ENCODE results near the gene HDAC8.

Gene HDAC8

GRCh38 chrX:72381439-72382201 is 191.0 kb downstream of the HDAC8 start:
- TF ChIP-seq, protein P1, sequence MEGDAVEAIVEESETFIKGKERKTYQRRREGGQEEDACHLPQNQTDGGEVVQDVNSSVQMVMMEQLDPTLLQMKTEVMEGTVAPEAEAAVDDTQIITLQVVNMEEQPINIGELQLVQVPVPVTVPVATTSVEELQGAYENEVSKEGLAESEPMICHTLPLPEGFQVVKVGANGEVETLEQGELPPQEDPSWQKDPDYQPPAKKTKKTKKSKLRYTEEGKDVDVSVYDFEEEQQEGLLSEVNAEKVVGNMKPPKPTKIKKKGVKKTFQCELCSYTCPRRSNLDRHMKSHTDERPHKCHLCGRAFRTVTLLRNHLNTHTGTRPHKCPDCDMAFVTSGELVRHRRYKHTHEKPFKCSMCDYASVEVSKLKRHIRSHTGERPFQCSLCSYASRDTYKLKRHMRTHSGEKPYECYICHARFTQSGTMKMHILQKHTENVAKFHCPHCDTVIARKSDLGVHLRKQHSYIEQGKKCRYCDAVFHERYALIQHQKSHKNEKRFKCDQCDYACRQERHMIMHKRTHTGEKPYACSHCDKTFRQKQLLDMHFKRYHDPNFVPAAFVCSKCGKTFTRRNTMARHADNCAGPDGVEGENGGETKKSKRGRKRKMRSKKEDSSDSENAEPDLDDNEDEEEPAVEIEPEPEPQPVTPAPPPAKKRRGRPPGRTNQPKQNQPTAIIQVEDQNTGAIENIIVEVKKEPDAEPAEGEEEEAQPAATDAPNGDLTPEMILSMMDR (IDR thresholded peaks at IDR 0.05; ENCODE audit: borderline replicate concordance, insufficient read depth, low read depth, low read length): no peak
- no peak overlapping the region for H3K4me3 ChIP-seq (ENCODE audit: low read depth, low read length)

GRCh38 chrX:72376124-72376523 is 196.5 kb downstream of the HDAC8 start:
- H3K4me3 ChIP-seq (ENCODE audit: low read depth, low read length): no peak overlapping the region
- TF ChIP-seq, protein P1 (IDR thresholded peaks at IDR 0.05; ENCODE audit: borderline replicate concordance, insufficient read depth, low read depth, low read length): no peak

- H3K4me3 ChIP-seq (ENCODE audit: low read depth, low read length): no peak overlapping the region
- TF ChIP-seq, protein P1 (IDR thresholded peaks at IDR 0.05; ENCODE audit: borderline replicate concordance, insufficient read depth, low read depth, low read length): no peak
These were observed 199.5 kb downstream of the HDAC8 start for GRCh38 chrX:72373136-72373535.

DNA sequence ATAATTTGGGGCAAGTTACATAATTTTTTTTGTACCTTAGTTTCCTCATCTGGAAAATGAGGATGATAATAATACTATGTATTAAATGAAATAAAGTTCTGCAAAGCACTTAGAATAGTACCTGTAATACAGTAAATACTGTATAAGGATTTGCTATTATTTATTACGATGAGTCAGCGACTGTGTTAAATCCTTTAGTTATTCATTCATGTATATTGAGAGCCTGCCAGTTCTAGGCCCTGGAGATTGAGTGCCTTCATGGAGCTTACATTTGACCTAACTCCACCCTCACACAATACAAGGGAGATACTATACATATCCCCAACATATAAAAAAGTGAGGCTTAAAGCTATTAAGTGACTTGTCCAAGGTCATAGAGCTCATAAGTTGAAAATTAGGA is 199.9 kb downstream of the HDAC8 start:
- TF ChIP-seq, protein P1 (IDR thresholded peaks at IDR 0.05; ENCODE audit: borderline replicate concordance, insufficient read depth, low read depth, low read length): no peak
- no peak overlapping the region for H3K4me3 ChIP-seq (ENCODE audit: low read depth, low read length)

DNA sequence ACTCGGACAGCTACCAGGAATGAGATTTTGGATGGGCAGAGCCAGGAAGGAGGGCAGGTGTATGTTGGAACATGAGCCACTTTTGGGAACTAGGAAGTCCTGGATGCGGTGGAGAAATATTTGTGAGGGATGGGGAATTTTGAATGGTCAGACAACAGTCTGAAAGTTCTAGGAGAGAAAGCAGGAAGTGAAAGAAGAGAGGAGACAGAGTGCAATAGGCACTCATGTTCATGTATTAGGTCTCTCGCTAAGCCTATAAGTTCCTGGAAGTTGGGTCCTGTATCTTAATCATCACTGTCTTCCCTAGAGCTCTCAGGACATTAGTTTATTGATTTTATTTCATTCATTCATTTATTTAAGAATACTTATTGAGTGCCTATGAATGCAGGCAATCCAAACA is 201.2 kb downstream of the HDAC8 start:
- TF ChIP-seq, protein P1 (IDR thresholded peaks at IDR 0.05; ENCODE audit: borderline replicate concordance, insufficient read depth, low read depth, low read length): no peak
- H3K4me3 ChIP-seq (ENCODE audit: low read depth, low read length): no peak overlapping the region

DNA sequence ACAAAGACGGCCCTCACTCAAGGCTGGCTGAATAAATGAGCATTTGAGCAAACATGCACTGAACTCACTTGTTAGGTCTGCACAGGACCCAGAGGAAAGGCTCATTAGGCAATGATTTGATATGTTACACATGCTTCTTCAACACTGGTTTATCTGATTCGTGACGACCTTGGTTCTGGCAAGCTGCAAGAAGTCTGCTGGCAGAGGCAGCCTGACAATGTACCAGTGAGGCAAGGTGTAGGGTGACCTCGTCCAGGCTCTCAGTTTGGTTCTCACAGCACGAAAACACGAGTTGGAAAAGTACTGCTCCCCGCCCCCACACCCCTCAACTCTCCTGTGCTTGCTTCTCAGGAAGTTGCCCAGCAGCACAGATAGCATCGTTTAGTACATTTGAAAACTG is 203.8 kb downstream of the HDAC8 start:
- H3K4me3 ChIP-seq (ENCODE audit: low read depth, low read length): no peak overlapping the region
- TF ChIP-seq, protein P1 (IDR thresholded peaks at IDR 0.05; ENCODE audit: borderline replicate concordance, insufficient read depth, low read depth, low read length): no peak

GRCh38 chrX:72367516-72367915 is 205.1 kb downstream of the HDAC8 start:
- no peak overlapping the region for H3K4me3 ChIP-seq (ENCODE audit: low read depth, low read length)
- TF ChIP-seq, protein P1 (IDR thresholded peaks at IDR 0.05; ENCODE audit: borderline replicate concordance, insufficient read depth, low read depth, low read length): no peak
